NCI-H1417 (cell line): ENCODE data around the gene SERPIND1.
"Not testable (repeated sequence)": the region's sequence is repeated elsewhere in the genome, so short reads cannot be mapped to it uniquely, and the experiment has no call there.

ENCODE experiments used
- DNase-seq, 3 experiments: peaks; one replicate each; lab custom pipeline; 2025; lab: John Stamatoyannopoulos, UW

The SERPIND1 gene

DNA sequence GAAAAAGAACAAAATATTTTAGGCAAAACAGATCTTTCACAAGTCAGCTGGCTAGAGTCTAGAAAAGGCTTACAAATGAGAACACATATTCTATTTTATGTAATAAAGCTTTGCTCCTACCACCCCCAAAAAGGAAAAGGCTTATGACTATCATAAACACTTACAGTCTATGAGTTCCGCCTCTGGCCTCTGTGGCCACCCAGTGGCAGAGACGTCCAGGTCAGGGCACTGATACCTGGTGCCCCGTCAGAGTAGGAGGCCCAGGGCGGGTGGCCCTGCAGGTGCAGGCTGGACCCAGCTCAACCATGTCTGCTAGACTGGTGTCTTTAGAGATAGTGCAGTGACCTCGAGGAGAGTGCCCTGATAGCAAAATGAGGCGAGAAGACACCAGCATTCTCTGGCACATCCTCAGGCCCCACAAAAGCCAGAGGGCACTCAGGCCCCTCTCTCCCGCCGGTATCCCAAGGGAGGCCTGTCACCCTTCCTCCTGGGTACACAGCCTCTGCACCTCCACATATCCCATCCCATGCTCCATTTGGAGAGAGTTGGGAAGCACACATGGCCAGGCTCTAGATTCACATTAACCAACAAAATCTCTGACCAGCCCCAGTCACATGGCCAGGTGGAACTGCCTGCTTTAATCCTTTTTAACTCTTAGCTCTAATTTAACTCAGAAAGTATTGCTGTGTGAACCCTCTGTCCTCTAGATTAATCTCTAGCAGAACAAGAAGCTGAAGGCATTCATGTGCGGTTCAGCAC is 27.3 kb upstream of the SERPIND1 start:
- no peak for DNase-seq

DNA sequence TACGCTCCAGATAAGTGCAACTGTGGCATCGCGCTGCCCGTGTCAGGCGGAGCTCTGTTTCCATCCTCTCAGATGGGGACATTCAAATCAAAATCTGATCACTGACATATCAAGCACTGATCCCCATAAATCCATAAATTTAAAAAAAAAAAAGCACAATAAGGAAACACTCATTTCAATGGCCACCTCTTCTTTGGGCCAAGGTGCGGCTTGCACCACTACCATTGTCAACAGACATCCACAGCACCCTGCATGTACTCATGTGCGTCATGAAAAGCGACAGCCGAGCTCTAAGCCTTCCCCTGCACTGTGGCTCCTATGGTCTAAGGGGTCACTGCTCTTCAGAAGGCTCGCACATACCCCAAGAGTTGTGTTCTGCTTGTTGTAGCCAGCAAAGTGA is 26.7 kb upstream of the SERPIND1 start:
- no peak for DNase-seq

GRCh38 chr22:20748082-20748481 is 25.8 kb upstream of the SERPIND1 start:
- no peak for DNase-seq

GRCh38 chr22:20748731-20749428 is 25.0 kb upstream of the SERPIND1 start:
- DNase-seq = no peak

DNA sequence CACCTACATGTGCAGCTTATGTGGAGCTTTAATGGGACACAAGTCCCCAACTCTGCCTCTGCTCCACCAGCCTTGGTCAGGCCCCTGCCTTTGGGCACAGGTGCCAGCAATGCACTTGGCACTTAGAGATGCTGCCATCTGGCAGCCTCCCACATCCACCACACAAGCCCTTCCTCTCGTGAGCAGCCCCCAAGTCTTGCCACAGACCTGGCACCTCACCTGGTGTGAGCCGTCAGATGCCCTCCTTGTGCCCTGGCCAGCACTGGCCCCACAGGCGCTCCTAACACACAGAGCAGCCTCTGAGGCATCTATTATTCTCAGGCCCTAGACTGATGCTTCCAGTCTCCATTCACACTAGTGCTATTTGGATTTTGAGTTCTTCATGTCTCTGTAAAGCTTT is 24.5 kb upstream of the SERPIND1 start:
- DNase-seq = no peak

DNA sequence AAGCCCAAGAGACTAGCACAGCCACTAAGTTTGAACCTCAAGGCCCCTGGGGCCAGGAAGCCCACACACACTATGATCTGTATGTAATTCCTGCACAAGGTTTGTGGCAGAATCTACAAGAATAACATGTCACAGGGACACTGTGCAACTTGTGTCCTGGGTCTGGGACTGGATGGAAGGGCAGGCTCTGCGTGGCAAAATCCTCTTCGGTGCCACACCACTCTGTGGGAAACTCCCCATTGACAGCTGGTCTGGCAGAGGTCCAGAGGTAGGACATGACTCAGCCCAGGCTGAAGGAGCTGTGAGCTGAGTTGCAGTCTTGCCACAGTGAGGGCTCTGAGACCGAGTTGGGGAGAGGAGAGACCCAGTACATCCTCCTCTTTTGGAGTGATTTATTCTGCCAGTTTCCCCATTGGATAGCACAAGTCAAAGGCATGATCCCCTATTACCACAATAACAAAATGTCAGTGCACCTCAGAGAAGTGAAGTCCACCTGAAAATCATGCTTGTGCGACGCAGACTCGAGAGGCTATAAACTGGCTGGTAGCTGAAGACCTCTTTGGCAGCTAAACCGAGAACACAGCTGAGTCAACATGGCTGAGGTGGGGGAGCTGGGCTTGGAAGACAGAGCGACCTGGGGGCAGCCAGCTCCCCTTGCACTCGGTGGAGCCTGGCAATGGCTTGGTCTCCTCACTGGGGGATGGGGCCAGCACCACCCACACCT is 23.3 kb upstream of the SERPIND1 start:
- DNase-seq = peak in 2 of 3 experiments; percentile 23 to 41

DNA sequence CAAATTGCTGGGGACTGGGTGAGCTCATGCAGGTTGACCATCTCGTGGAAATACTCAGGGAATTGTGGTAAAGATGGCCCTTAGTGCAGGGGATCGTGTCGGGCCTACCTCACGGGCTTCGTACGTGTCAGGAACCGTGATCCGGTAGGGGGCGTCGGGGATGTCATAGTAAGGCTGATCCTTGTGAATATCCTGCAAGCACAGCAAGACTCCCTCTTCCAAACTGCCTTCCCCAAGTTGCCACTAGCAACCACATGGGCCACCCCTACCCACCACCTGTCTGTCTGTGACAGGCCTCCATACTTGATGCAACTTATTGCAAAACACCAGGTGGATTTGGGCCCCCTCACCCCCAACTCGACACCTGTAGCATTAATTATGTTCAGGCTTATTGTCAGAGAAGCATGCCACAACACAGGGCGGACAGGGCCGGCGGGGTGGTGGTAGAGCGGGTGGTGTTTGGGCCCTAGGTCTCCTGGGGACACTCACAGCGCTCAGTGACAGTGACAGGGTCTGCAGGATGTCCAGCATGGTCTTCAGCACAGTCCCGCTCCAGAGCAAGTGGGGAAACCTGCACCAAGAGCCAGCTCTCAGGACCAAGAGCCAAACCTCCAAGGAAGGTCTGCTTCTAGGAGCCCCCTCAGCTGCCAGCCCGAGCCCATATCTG is 22.6 kb upstream of the SERPIND1 start:
- DNase-seq = peak in 1 of 3 experiments; percentile 38

- DNase-seq = no peak
Observed at GRCh38 chr22:20752104-20752741, 21.7 kb upstream of the SERPIND1 start.

DNA sequence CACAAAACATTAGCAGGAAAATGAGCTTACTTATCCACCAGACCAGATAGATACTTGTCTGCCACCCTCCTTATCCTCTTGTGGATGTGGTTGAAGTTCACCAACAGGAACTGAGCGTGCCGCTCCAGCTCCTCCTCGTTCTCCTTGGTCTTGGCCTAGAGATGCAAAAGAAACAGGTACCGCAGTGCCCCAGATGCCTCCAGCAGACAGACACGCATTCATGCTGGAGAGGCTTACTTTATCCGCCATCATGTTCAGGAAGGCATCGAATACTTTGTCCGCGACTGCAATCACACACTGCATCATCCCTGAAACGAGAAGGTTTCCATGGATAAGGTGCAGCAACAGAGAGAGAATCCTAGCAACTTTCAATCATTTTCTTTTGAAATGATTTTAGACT is 21.0 kb upstream of the SERPIND1 start:
- no peak for DNase-seq

GRCh38 chr22:20756846-20757245 is 17.1 kb upstream of the SERPIND1 start:
- DNase-seq = no peak

GRCh38 chr22:20758688-20759087 is 15.2 kb upstream of the SERPIND1 start:
- DNase-seq = no peak

DNA sequence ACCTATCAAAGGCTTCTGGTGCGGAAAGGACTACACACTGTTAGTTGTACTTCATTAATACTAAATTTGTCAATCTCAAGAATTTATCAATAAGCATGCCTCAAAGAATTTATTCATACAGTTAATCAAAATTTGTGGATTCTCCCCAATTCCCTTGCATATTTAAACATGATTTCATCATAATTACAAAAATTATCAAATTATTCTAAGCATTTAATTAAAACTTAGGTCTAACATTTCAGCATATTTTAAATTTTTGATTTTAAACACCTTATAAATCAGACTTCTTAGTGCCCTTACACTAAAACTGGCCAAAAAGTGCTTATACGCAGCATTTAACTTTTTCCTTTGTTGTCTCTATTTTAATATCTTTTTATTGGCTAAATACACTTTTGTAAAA is 13.8 kb upstream of the SERPIND1 start:
- DNase-seq = no peak

- DNase-seq = no peak
Observed at GRCh38 chr22:20761536-20761935, 12.4 kb upstream of the SERPIND1 start.

GRCh38 chr22:20762233-20762796 is 11.6 kb upstream of the SERPIND1 start:
- DNase-seq = no peak

- DNase-seq = no peak
Observed at GRCh38 chr22:20763630-20764470, 10.1 kb upstream of the SERPIND1 start.

DNA sequence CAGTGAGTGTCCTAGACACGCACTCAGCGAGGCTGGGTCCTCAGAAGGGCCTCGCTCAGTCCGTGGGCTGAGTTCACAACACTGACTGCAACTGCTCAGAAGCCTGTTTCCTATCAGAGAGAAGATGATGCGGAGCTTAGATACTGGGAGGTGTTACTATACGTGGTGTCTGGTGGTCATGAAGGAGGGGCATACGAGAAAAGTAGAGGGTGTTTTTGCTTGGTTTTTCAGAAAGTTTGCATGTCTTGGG is 9.5 kb upstream of the SERPIND1 start:
- DNase-seq = no peak

DNA sequence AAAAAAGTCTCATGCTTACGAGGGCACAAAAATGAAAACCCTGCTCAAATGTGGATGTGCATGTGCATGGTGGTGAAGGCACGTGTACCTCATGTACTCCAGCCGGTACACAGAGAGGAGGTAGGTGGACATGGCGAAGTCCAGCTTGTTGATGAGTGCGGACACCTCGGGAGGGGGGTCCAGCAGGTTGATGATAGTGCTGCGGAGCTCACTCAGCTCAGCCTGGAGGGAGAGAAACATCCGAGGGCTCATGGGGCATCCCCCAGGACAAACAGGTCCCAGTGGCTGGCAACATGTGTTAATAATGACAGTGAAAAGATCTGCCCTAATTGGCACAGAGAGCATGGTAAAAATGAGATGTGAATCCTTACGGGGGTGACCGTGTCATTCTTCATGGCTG is 9.2 kb upstream of the SERPIND1 start:
- no peak for DNase-seq

- DNase-seq = no peak
Observed at GRCh38 chr22:20765938-20766337, 8.0 kb upstream of the SERPIND1 start.

GRCh38 chr22:20766530-20766929 is 7.4 kb upstream of the SERPIND1 start:
- no peak for DNase-seq

- DNase-seq = not testable (repeated sequence)
Observed at GRCh38 chr22:20769496-20769826, 4.5 kb upstream of the SERPIND1 start.
